Measurements from ENCODE around the gene RPRD1B. TPM values are rescaled to one million over a fixed set of nuclear protein-coding genes. Genes with fewer than 3 reads are reported as not detected.

RPRD1B gene
- total and polyA plus RNA-seq, 2 of the 13 experiments (the other 11 are each of a cell fraction or from before 2014, with no cell fraction given): 31.1 to 41.5 TPM

DNA sequence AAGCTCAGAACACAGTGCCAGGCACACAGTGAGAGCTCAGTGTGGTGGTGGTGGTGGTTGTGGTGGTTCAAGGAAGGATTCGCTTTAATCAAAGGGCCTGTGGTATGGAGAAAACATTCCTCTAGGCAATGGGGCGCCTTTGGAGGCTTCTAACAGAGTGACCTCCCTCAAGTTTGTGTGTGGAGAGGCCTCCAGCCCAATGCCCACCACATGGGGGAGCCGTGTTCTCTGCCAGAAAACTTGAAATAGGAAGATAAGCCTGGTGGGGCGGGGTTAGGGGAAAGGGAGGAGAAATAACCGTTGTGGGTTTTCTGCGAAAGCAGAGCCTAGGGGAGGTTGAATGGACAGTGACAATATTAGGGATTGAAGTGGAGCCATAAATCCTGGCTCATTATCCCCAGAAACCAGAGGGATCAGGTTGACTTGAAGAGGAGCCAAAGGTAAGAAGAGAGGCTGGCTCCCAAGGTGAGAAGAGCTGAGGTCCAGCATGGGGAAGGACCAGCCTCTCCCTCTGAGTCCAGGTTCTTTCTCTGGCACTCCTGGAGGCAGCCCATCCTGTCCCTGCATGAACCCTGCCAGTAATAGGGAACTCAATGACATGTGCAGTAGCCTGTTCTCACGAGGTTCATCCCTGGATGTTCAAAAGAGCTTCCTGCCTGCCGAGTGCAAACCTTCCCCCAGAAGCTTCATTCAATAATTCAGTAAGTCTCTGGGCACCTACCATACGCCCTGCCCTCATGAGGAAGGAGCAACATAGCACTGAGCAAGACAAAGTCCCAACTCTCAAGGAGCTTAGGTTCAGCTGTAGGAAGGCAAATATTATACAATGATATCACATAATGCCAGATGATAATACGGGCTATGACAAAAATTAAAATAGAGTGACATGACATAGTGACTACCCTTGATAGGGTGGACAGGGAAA is 80.1 kb downstream of the RPRD1B start (continued):
- TF ChIP-seq EED (CRISPR knock-in tag; IDR thresholded peaks at IDR 0.05) (no peak), ZNF337 (CRISPR knock-in tag; IDR thresholded peaks at IDR 0.05; ENCODE audit: borderline replicate concordance, low read depth) (no peak), HINFP (CRISPR knock-in tag; IDR thresholded peaks at IDR 0.05; ENCODE audit: low read depth) (no peak), ZNF407 (CRISPR knock-in tag; IDR thresholded peaks at IDR 0.05; ENCODE audit: not compliant biosample characterization) (no peak), ZNF570 (CRISPR knock-in tag; IDR thresholded peaks at IDR 0.05; ENCODE audit: borderline replicate concordance) (no peak), SOX13 (IDR thresholded peaks at IDR 0.05) (no peak), SOX13 (CRISPR knock-in tag; conservative IDR thresholded peaks at IDR 0.05 in 1 of 2, IDR thresholded peaks at IDR 0.05 in 1 of 2) (peak in 1 of 2 experiments; percentile 9; a peak in 1 of 4 replicates), ZGPAT (CRISPR knock-in tag; IDR thresholded peaks at IDR 0.05) (no peak)
- TF ChIP-seq, protein P1, sequence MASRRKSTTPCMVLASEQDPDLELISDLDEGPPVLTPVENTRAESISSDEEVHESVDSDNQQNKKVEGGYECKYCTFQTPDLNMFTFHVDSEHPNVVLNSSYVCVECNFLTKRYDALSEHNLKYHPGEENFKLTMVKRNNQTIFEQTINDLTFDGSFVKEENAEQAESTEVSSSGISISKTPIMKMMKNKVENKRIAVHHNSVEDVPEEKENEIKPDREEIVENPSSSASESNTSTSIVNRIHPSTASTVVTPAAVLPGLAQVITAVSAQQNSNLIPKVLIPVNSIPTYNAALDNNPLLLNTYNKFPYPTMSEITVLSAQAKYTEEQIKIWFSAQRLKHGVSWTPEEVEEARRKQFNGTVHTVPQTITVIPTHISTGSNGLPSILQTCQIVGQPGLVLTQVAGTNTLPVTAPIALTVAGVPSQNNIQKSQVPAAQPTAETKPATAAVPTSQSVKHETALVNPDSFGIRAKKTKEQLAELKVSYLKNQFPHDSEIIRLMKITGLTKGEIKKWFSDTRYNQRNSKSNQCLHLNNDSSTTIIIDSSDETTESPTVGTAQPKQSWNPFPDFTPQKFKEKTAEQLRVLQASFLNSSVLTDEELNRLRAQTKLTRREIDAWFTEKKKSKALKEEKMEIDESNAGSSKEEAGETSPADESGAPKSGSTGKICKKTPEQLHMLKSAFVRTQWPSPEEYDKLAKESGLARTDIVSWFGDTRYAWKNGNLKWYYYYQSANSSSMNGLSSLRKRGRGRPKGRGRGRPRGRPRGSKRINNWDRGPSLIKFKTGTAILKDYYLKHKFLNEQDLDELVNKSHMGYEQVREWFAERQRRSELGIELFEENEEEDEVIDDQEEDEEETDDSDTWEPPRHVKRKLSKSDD (CRISPR knock-in tag; IDR thresholded peaks at IDR 0.05; ENCODE audit: low read depth): no peak
